Measurements from ENCODE around the gene HOXA9. TPM values are rescaled to one million over a fixed set of nuclear protein-coding genes. Genes with fewer than 3 reads are reported as not detected.

HOXA9 gene
- total RNA-seq, 1 donor from 2014 or later: 3.2 TPM

DNA sequence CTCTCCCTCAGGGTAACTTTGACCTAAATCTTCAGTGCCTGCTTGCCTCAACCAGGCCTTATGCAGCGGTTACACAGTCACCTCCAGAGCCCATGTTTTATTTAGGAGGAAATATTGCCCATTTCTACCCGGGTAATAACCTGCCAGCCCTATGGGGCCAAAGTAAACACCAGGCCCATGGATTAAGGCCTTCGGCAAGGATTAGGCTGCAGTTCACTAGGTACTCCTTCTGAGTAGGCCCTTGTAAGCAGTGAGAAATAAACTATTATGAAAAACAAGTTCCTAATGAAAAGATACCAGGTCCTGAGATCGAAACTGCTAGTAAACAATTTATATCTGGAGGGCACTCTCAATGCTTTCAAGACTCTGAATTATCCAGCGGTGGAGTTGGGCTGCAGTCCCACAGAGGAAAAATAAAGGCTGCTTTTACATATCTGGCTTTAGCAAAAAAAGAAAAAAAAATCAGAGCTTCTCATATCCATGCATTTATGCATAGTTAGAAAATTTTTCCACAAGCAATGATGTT is 12.5 kb upstream of the HOXA9 start:
- no peak for DNase-seq (ENCODE audit: low read depth in 2 of 2)

DNA sequence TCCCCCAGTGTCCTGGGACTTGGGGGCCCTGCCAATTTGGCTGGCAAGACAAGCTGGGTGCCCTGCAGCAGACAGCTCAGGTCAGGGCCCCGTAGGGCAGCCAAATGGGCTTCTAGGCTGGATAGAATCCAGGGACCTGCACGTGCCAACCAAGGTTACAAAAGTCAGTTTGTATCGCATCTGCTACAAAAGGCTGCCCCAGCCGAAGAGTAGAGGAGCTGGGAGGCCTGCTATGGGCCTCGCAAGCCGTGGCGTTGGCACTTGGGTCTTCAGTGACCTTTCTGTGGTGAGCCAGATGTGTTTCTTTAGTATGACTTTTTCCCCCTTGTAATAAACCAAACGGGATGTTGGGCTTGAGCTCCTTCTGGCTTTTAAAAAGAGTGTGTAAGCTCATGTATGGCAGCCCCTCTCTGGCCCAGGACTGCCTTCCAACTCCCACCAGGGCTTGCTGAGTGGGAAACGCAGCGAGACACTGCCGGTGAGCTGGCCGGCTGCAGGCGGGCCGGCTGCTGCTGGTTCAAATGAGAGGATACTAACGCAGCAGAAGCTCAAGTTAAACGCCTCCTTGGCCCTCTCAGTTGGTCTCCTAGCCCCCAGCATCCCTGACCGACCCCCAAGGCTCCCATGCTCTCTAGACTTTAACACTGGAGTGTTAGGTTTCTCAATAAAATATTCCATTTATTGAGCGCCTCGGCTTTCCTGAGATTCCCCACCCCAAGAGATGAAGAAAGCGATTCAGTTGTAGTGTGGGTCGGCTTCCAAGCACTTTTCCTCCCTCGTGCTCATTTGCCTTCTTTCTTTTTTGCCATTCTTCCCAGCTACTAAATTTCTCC is 11.8 kb upstream of the HOXA9 start:
- DNase-seq (ENCODE audit: low read depth in 2 of 2): no peak

DNA sequence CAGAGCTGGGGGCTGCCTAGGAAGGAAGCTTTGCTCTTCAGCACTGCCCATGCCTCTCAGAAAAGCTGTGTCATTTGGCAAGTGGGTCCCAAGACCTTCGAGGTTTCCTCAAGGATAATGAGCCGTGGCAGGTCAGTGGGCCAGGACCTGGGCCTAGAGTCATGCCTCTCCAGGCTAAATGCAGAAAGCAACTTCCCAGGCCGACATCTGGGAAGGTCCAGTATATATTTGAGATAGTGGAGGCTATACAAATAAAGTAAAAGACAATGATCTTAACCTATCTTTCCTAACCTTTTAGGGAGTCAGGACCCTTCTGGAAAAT is 11.1 kb upstream of the HOXA9 start:
- no peak for DNase-seq (ENCODE audit: low read depth in 2 of 2)

DNA sequence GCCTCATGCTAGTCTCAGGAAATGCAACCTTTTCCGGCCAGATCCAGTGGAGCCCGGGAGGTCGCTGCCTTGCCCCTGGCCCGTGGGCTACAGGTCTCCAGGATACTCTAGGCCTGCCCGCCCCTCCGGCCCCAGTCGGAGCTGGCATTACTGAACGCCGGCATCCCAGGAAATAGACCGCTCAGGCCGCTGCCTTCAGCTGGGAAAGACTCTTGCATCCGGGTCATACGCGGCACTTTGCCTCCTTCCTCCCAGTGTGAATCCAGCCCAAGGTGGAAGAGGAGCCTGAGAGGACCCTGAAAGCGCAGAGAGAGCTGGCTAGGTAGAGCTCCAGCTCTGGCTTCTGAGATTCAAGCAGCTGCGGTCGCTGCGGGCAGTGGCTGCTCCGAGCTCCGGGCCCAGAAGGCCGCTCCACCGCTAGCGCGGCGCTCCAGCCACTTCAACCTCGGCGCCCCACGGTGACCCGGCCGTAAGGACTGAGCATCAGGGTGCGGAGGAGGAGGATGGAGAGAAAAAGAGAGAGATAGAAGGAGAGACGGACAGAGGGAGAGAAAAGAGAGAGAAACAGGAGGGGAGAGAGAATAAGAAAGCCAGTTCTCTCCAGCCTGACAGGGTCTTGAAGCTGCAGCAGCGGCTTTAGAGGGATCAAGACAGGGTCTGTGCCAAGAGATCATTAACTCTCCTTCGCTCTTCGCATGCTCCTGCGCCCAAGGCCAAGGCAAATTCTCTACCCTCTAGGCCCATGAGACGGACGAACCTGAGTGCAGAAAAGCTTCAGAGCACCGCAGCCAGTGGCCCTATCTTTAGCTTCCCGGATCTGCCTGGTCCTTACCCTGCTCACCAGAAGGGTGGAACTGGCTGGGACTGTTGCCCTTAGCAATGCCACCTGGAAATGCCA is 10.5 kb upstream of the HOXA9 start:
- no peak for DNase-seq (ENCODE audit: low read depth in 2 of 2)

DNA sequence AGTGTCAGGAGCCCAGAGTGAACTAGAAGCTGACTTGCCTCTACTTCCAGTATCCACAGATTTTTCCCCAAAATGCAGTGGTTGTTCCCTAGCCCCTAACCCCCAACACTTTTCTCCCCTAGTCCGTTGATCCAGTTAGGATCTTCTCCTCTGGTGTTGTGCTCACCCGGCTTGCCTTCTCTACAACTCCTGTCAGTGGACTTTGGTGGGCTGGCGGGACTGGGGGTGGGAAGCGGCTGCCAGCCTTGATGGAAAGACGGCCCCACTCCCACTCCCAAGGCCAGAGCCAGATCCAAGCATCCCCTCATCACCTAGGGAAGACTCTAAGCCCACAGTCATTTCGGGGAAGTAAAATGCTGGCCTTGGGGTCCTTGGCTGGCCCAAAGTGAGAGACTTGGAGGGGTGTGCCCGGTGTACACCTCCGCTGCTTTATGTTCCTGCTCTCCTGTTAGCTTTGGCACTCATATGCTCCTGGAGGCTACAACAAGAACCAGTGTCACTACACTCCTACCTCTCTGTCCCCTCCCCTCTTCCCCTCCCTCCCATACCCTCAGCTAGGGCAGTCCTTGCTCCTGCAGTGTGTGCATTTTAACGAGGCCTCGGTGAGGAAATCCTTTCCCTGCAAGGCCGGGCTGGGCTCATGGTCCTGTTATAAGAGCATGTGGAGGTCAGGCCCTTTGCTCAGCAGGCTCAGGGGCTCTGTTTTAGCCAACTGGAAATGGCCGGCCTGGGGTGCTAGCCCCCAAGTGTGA is 9.7 kb upstream of the HOXA9 start:
- DNase-seq (ENCODE audit: low read depth in 2 of 2): no peak

- DNase-seq (ENCODE audit: low read depth in 2 of 2): peak in 1 of 2 donors; percentile 54
Measured at GRCh38 chr7:27173956-27174873, 8.9 kb upstream of the HOXA9 start, which contains the start of gene HOXA10. Gene HOXA10 (minus strand): TSS chr7:27174320. CDS start chr7:27174306, 14 bp downstream.

DNA sequence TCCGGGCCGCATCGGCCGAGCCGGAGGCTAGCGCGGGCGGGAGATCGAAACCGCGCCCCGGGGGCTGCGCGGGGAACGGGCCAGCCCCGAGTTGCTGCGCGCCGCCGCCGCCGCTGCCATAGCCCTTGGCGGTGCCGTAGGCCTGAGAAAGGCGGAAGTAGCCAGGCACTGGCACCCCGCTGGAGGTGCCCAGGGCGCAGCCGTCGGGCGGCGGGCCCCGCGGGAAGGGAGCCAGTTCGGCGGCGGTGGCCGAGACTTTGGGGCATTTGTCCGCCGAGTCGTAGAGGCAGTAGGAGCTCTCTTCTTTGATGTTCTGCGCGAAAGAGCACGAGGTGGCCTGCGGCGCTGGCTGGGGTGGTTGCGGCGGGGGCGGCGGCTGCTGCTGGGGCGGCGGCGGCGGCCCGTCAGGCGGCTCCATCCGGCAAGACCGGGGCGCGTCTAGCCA is 8.2 kb upstream of the HOXA9 start:
- no peak for DNase-seq (ENCODE audit: low read depth in 2 of 2)

DNA sequence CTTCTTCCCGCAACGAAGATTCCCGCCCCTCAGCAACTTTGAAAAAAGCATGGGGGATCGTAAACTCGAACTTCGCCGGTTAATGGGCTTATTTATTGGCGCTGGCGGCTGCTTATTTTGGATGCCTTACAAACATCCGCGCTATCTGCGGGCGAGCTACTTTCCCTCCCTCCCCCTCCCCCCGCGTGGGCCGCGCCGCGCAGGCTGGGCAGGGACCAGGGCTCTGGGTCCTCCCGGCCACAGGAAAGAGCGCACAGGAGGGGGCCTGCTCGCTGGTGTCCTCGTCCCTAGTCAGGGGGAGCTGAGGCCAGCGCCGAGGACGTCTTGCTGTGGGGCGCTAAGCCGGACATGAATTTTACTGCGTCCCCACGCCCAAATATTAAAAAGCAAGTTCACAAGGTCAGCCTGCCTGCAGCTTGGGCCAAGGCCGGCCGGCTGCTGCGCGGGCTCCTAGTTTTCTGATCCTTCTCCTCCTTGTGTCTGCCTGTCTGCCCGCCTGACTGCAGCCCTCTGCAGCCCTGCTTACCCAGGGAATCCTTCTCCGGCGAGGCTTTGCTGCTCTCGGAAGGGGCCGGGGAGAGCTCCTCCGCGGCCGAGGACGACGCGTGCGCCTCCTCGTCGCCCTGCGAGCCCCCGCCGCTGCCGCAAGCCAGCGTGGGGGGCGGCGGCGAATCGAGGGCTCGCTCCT is 7.6 kb upstream of the HOXA9 start:
- DNase-seq (ENCODE audit: low read depth in 2 of 2): peak in 1 of 2 donors; percentile 50

DNA sequence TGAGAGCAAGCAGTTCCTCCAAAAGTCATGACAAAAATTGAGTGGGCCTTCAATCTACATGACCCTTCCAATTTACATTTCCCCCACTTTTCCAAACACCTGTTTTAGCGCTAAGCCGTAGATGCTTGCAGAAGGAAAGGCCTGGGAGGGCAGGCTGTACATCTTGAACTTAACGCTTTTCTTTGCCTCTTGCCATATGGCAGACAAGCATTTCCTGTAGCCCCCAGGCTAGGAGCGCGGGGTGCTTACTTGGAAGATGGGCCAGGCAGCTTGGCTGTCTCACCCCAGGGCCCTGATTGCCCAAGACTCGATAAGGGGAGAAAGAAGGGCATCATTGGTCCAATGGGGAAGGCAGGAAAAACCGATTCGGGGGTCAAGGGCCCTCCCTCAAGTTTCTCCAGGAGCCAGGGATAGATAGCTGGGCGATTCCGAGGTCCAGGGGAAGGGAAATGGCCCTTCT is 7.0 kb upstream of the HOXA9 start:
- no peak for DNase-seq (ENCODE audit: low read depth in 2 of 2)

DNA sequence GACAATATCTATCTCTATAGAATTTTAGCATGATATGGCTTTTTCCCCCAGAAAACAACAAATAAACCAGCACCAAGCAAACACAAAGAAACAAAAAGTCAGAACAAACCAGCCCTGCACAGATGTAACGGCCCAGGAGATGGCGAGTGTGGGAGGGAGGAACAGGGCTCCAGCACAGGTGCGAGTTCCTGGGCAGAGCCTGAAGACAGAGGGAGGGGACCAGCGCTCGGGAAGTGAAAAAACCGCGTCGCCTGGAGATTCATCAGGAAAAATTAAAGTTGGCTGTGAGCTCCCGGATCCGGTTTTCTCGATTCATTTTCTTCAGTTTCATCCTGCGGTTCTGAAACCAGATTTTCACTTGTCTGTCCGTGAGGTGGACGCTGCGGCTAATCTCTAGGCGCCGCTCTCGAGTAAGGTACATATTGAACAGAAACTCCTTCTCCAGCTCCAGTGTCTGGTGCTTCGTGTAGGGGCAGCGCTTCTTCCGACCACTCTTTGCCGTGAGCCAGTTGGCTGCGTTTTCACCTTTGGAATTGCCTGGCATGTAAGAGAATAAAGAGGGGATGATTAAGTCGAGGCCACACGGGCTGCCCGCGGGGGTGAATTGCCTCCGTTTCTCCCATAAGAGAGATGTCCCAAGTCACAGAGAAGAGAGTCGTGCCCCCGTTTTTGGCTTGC is 6.4 kb upstream of the HOXA9 start:
- DNase-seq (ENCODE audit: low read depth in 2 of 2): peak in 1 of 2 donors; percentile 20

GRCh38 chr7:27171325-27171636 is 5.9 kb upstream of the HOXA9 start:
- DNase-seq (ENCODE audit: low read depth in 2 of 2): peak in 1 of 2 donors; percentile 28

DNA sequence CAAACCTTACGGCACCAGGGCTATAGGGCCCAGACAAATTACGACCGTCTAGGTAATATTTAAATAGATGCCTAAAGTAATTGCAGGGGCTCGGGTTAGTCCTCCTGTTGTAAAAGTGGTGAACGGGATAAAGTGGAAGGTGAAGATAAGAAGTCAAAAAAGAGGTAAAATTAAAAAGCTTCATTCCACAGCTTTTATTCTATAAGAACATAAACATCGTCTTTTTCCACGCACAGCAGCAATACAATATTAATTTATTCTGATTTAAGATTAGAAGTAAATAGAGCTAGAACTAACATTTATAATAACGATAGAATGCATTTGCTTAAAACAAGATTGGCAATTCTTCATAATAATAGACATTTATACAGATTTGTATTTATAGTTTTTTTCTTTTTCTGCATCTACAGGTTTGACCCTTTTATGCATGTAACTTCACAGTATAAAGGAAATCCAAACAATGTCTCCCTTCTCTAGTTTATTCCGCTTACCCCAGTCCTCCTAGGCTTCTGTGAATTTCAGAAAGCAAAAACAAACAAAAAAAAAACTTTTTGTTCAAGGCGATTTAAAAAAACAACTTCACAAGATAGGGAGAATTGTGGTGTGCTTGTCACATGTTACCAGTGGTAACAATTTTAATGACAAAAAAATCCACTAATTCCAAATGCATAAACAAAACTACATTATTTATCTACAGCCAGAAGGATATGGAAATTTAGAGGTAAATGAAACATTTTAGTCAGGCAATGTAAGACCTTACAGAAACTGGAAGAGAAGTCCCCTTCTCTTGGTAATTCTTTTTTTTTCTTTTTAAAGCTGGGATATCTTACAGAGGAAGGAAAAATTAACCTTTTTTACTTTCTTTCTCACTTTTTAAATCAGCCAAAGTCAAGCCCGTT is 5.3 kb upstream of the HOXA9 start:
- no peak for DNase-seq (ENCODE audit: low read depth in 2 of 2)

DNA sequence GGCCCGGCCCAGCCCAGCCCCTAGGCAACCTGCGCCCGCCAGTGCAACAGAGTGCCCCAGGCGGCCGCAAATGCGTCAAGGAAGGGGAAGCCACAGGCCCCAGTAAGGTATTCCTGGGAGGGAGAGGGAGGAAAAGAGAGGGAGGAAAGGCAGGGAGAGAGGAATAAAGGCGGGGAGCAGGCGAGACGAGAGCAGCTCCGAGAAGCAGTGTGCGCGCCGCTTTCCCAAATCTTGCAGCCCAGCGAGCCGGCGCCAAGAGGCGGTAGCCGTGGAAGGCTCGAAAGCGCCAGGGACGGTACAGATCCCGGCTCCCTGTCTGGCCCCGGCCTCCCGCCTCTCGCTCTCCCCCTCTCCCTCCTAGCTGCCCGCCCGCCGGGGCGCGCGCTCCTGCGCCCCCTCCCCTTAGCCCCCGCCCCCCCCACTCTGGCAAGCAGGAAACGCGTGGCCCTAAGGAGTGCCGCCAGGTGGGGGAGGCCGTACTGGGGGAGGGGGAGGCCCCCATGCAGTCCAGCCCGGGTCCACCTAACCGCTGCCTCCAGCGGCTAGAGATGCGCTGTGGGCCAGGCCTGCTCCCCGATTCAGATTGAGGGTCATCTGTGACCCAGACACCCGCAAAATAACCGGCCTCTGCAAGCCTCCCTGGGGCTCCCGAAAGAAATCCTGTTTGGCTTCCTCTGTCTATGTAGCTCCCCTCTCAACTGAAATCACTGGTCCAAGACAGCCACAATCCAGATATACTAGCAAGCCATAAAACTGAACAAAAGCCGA is 4.5 kb upstream of the HOXA9 start:
- DNase-seq (ENCODE audit: low read depth in 2 of 2): peak in 1 of 2 donors; percentile 15

DNA sequence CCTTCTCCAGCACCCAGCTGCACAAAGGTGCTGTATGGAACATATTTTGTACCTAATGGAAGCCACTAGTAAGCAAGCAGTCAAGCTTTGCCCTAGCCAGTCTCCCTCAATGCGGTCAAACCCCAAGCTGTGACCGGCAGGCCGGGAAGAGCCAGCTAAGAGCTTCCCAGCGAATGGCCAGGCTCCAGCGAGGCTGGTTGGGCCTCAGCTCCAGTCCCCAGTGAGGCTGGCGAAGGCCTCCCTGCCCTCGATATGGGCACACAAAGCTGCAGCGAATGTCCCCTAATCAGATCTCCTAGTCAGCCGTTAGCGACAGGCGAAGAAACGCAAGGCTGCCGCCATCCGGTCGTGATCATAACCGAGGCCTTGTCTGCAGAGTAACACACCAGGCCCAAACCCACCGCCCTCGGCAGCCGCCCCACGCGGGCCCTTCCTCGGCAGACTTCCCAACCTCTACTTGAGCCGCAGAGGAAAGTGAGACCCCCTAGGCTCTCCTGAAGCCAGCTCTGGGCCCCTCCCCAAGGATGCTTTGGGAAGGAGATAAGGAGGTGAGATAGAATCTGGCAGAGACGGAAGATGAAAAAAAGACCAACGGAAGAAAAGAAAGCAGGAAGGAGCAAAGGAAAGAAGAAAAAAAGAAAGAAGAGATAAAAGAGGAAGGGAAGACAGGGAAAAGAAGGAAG is 3.1 kb upstream of the HOXA9 start:
- DNase-seq (ENCODE audit: low read depth in 2 of 2): no peak

DNA sequence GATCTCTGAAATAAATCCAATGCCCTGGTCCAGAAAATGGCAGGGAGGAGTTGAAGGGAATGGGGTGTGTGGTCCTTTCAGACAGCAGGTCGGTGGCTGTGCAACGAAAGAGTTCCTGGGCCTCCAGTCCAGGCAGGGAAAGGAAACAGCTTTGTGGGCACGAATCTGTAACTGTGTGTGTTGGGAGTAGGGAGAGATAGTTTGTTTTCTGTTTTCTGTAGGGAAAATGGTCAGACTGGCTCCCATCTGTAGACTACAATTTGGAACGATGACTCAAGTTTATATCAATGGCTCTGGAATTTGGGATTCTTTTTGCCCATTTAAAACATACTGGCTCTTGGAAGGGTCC is 2.6 kb upstream of the HOXA9 start:
- DNase-seq (ENCODE audit: low read depth in 2 of 2): no peak

DNA sequence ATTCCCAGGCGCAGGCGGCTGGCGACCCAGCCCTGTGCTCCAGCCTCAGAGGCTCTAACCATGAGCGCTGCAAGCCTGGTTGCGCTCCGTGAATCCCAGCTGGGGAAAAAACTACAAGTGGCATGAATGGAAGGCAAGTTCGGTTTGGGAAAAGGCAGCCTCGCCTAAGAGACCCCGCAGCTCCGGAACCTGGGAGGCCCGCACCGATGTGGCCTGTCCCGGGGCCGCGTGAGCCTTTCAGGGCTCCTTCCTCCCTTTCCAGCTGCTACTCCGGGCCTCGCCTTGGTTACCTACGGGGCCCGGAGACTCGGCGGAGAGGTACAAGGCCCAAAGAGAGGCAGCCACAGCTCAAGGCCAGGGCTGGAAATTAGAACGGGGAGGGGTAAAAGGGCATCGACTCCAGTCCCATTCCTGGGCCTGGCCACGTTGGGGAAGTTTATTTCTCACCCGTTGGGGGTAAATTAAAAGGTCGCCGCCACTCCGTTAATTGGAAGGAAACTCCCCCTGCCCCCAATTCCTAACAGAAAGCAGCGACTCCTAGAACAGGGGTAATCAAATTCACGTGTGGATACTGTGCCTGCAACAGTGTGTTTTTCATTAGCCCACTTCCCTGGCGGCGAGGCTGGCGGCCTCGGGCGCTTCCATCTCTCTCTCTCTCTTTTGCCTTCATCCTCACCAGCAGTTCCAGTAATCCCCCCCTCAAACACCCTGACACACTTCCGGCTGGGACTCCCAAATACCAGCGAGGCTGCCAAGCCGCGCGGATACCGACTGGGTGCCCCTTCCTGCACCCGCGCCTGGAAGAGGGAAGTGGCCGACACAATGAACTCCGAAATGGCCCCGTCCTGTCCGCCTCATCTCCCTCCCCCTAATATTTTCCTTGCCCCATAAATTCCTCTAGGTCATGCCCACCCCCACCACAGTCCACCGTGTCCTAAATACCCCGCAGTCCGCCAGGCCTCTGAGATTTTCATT is 1.5 kb upstream of the HOXA9 start:
- no peak for DNase-seq (ENCODE audit: low read depth in 2 of 2)

All from dermis microvascular lymphatic vessel endothelial cell (primary cell).